NCI-H69 (cell line): ENCODE results near the gene SLC2A3.
"Not testable (repeated sequence)": the region's sequence is repeated elsewhere in the genome, so short reads cannot be mapped to it uniquely, and the experiment has no call there.

Experiments used
- DNase-seq: peaks from one replicate; lab custom pipeline; 2025; lab: John Stamatoyannopoulos, UW

The SLC2A3 gene

DNA sequence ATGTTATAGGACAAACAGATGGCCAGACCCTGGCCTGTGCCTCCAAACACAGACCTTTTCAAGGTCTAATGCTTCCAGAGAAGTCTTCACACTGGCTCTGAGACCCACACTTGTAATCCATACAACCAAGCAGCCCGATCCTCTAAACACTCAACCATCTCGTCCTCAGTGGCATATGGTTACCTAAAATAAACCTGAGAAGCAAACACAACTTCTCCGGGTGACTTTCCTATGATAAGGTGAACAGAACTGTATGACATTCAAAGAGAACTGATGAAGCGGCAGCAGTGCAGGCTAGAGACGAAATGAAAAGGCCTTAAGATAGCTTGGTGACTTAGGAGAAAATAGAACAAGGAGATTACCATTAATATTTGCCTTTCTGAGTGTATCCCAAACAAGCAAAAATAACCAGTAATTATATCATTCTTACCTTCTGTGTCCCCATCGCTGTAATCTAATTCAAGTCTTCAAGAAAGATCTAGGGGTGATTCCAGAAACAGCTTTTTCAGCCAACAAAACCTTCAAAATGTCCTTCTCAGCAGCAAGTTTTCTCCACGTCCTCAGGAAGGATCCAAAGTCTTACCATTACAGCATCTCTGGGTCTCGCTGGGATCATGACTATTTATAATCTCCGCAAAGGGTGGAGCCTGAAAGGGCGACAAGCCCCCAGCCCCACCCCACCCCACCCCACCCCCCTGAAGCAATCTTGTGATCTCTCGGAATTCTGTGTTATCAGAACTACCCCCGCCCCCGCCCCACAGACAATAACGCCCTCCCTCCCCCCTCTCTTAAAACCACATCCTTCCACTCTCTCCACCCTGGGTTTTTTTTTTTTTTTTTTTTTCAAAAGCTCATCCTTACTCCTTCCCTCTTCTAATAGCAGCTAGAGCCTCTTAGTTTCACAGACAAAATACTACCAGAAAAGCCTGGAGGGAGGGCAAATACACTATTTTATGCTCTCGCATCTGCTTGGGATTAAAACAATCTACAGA, at the start of gene SLC2A3:
SLC2A3 (minus strand) TSS at position 598 of the 992 bp plus-strand sequence; CDS start at position 445, 153 bp downstream.
- DNase-seq, result no peak

- no peak for DNase-seq
Measured at GRCh38 chr12:7984900-7985299, 48.9 kb upstream of the SLC2A3 start.

DNA sequence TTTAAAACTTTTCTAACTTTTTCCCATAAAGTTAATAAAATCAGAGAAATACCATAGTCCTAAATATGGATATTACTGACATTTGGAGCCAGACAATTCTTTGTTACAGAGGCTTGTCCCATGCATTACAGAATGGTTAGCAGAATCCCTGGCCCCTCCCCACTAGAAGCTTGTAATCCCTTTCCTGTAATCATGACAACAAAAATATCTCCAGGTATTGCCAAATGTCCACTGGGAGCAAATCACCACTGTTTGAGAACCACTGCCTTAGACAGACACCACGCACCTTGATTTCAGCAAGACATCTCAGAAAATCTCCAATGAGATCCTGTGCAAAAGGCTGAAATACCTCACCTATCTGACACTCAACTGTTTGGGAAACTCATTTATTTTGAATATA, 47.5 kb upstream of the SLC2A3 start:
- not testable (repeated sequence) for DNase-seq

GRCh38 chr12:7983019-7983418, 47.0 kb upstream of the SLC2A3 start:
- DNase-seq, result not testable (repeated sequence)

- DNase-seq, result not testable (repeated sequence)
Measured at GRCh38 chr12:7982332-7982735, 46.3 kb upstream of the SLC2A3 start.

GRCh38 chr12:7981446-7981845, 45.5 kb upstream of the SLC2A3 start:
- DNase-seq, result no peak

GRCh38 chr12:7977351-7978124, 41.6 kb upstream of the SLC2A3 start:
- DNase-seq, result not testable (repeated sequence)

DNA sequence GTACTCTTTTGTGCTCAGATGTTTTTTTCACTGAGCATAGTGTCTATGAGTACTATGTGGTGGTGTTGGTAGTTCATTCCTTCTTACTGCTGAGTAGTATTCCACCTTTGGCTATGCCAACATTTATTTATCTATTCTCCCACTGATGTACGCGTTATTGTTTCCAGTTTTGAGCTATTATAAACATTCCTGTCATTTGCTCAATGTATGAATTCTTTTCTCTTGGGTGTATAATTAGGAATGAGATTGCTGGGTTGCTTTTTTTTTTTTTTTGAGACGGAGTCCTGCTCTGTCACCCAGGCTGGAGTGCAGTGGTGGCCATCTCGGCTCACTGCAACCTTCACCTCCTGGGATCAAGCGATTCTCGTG, 37.5 kb upstream of the SLC2A3 start:
- DNase-seq, result no peak

GRCh38 chr12:7972734-7973456, 36.9 kb upstream of the SLC2A3 start:
- DNase-seq, result no peak

DNA sequence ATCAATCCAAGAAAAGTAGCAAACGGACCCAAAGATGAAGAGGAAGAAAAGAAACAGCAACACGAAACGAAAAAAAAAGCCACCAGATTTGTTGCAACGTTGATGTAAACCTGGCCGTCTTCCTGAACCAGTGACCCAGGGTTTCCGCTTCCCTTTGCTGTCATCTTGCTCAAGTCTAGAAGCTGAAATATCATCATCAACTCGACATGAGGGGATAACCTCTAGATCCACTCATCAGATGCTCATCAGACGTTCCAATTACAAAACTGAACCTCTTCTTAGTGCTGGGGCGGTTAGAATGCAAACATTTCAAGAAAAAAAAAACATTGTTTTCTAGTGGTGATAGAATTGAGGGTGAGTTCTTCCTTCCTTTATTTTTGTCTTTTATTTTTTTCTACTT, 36.3 kb upstream of the SLC2A3 start:
- not testable (repeated sequence) for DNase-seq

DNA sequence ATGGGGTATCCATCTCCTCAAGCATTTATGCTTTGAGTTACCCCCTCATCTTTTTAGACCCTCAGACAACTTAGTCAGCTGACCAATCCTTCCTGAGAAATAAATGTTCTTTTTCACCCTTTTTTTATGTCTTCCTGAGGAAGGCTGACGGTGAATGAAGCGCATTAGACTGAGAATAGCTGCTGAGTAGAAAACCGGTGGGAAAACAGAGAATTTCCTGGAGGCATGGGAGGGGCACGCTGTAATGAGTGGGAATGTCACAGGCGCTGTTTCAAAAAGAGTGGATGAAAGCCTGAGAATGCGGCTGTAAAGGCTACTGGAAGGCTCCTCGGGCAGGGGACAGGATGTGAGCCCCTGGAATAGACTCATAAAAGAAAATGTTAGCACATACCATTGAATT, 35.8 kb upstream of the SLC2A3 start:
- DNase-seq, result not testable (repeated sequence)

DNA sequence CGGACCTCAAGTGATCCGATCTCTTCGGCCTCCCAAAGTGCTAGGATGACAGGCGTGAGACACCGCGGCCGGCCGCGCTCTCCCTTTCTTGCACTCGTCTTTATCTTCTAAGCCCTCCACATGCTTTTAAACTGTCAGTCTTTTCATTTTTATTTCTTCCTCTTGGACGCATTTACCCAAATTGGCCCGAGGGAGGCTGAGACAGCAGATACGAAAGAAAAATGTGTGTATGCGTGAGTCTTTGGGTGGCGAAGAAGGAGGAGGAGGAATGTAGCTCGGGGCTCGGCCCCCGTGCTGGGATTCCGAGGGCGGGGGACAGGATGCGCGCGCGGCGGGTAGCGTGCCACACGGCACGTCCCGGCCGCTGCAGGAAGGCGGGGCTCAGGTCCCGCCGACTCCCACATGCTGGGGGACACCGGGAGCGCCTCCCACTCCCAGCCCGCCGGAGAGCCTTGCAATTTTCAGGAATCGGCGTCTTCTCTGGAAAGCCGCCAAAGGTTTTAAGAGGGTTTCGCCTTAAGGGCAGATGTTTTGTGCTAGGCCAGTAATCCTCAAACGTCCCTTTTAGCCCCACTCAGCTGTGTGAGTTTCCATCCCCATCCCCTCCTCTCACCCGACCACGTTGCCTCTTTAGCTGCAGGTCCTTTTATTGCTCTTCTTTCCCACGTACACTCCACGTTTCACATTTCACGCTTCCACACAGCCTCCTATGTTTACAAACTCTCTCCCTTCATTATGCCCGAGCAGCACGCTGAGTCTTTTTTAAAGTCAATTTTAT, 34.7 kb upstream of the SLC2A3 start:
- DNase-seq, result peak; percentile 88

DNA sequence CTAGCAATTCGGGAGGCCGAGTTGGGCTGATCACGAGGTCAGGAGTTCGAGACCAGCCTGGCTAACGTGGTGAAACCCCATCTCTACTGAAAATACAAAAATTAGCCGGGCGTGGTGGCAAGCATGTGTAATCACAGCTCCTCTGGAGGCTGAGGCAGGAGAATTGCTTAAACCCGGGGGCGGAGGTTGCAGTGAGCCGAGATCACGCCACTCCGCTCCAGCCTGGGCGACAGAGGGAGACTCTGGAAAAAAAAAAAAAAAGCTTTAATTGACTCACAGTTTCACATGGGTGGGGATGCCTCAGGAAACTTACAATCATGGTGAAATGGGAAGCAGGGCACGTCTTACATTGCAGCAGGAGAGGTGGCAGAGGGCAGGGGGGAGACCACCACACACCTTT, 30.6 kb upstream of the SLC2A3 start:
- no peak for DNase-seq

GRCh38 chr12:7964669-7965068, 28.7 kb upstream of the SLC2A3 start:
- not testable (repeated sequence) for DNase-seq

DNA sequence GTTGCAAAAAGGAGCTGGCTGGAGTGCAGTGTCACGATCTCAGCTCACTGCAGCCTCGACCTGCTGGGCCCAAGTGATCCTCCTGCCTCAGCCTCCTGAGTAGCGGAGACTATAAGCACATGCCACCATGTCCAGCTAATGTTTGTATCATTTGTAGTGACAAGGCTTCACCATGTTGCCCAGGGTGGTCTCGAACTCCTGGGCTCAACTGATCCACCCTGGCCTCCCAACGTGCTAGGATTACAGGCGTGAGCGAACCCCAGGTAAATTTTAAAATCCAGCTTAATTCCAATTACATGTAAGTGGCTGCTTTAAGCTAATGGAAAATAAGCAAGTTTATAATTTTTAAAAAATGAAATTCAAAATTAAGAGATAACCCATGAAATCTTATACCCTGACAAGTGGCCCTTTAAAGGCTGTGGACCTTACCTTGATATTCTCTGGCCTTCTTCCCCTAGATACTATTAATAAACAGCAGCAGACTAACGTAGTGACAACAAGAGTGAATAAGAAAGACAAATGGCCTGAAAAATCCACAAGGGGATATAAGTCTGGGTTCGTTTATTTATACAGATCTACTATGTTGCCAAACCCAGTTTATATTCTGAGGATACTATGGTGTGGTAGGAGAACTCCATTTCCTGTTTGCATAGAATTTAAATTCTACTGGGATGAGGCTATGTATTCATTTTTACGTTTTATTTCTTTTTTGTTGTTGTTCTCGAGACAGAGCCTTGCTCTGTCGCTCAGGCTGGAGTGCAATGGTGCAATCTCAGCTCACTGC, 25.6 kb upstream of the SLC2A3 start:
- no peak for DNase-seq

GRCh38 chr12:7959701-7960121, 23.7 kb upstream of the SLC2A3 start:
- DNase-seq, result no peak

DNA sequence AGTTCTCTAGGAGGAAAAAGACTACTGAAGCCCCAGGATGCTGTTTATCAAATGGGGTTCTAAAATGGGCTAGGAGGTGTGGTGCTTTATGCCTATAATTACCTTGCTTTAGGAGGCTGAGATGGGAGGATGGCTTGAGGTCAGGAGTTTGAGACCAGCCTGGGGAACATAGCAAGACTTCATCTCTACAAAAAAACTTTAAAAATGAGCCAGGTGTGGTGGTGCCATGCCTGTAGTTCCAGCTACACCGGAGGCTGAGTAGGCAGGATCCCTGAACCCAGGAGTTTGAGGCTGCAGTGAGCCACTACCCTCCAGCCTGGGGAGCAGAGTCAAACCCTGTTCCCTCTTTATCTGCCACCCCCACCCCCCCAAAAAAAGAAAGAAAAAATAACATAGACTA, 23.3 kb upstream of the SLC2A3 start:
- DNase-seq, result no peak

- not testable (repeated sequence) for DNase-seq
Measured at GRCh38 chr12:7954877-7955276, 18.9 kb upstream of the SLC2A3 start.

GRCh38 chr12:7954418-7954817, 18.4 kb upstream of the SLC2A3 start:
- not testable (repeated sequence) for DNase-seq

DNA sequence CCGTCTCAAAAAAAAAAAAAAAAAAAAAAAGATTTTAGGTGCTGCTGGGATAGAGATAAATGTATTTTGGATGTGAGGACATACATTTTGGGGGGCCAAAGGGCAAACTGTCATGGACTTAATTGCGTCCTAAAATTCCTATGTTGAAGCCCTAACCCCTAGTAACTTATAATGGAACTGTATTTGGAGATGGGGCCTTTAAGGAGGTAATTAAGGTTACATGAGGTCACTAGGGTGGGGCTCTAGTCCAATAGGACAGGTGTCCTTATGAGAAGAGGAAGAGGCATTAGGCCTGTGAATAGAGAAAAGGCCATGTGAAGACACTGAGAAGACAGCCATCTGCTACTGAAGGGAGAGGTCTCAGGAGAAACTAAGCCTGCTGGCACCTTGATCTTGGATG, 17.9 kb upstream of the SLC2A3 start:
- not testable (repeated sequence) for DNase-seq

DNA sequence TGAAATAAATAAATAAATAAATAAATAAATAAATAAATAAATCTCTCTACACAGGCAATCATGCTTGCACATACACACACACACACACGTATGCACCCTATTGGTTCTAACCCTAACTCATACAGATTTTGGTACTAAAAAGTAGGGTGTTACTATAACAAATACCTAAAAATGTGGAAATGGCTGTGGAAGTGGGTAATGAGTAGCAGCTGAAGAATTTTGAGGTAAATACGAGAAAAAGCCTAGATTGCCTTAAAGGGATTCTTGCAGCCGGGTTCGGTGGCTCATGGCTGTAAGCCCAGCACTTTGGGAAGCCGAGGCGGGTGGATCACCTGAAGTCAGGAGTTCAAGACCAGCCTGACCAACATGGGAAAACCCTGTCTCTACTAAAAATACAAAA, 15.7 kb upstream of the SLC2A3 start:
- no peak for DNase-seq
